ENCODE data around the gene ABHD14A. TPM values are rescaled to one million over a fixed set of nuclear protein-coding genes. Genes with fewer than 3 reads are reported as not detected.
A peak's percentile ranks its signal among the peaks of the same experiment; 100 is the strongest.

The ABHD14A gene
- total and polyA plus RNA-seq, 2 of the 13 experiments (the other 11 are each of a cell fraction or from before 2014, with no cell fraction given): 29.5 to 46.9 TPM

GRCh38 chr3:51987568-51987967 lies 12.7 kb downstream of the ABHD14A start:
- Histone ChIP-seq H2AFZ (ENCODE audit: low read length) (no peak overlapping the region), H4K20me1 (ENCODE audit: insufficient read depth, low read length) (no peaks in the 10 kb centered on the region; the same call in 1 of the 2 replicates), H3K79me2 (ENCODE audit: insufficient read depth, low read length) (peaks cover 16% of the 10 kb centered on the region), H3K27me3 (ENCODE audit: control insufficient read depth in 1 of 2, insufficient read depth in 2 of 2, low read length in 2 of 2) (no peaks in the 10 kb centered on the region), H3K9ac (ENCODE audit: insufficient read depth, low read depth, low read length) (no peak overlapping the region), H3K36me3 (replicated peaks in 1 of 2; ENCODE audit: control insufficient read depth in 1 of 2, insufficient read depth in 2 of 2, low read length in 2 of 2) (peaks cover 0 to 1% of the 10 kb centered on the region in 2 experiments; a peak in 2 of 5 replicates), H3K27ac (ENCODE audit: extremely low read length, insufficient read depth, low read length) (no peak overlapping the region), H3K4me2 (ENCODE audit: low read depth, low read length) (no peak overlapping the region), H3K4me1 (ENCODE audit: insufficient read depth, low read length) (peaks cover 49% of the 10 kb centered on the region), H3K4me3 (replicated peaks in 1 of 3; ENCODE audit: insufficient read depth in 1 of 3, low read depth in 2 of 3, low read length in 3 of 3) (no peak overlapping the region), H3K9me3 (ENCODE audit: low read length) (no peaks in the 10 kb centered on the region)
- in situ Hi-C loops (cut with HindIII; ENCODE audit: extremely low pct_ligation_motif_present, low pct_unique_long_range_greater_than_20kb) (no loop called here), intact Hi-C loops (cut with micrococcal nuclease; ENCODE audit: unreplicated experiment) (no loop called here)
- BruUV-seq (replicated peaks): no TSS peak
- ChIA-PET POLR2A (interaction anchor here (2.0 to 2.1 kb wide), 2 partner anchors 8 to 46 kb away, joined by 6 to 18 read pairs; partner anchors contain the start of genes PARP3, RPL29 and RRP9), CTCF (ENCODE audit: low intra/inter-chr PET ratio, low total read pairs) (no interaction called here)
- WGBS (ENCODE audit: low lambda C conversion rate): 99% methylated on average over 6 of the region's 7 CpGs
- ATAC-seq (no peak), FAIRE-seq (no peak), DNase-seq (ENCODE audit: low spot score) (no peak)
- TF ChIP-seq KLF15 (CRISPR knock-in tag; IDR thresholded peaks at IDR 0.05; ENCODE audit: borderline replicate concordance) (no peak), ZFP37 (CRISPR knock-in tag; IDR thresholded peaks at IDR 0.05; ENCODE audit: borderline replicate concordance) (no peak), SRSF1 (optimal IDR thresholded peaks at IDR 0.05; ENCODE audit: low read depth, low read length) (no peak)

GRCh38 chr3:51988286-51989146 lies 13.7 kb downstream of the ABHD14A start:
- Histone ChIP-seq H3K9me3 (ENCODE audit: low read length) (no peaks in the 10 kb centered on the region), H3K4me3 (replicated peaks in 1 of 3; ENCODE audit: insufficient read depth in 1 of 3, low read depth in 2 of 3, low read length in 3 of 3) (no peak overlapping the region), H4K20me1 (ENCODE audit: insufficient read depth, low read length) (no peaks in the 10 kb centered on the region; the same call in 1 of the 2 replicates), H3K36me3 (replicated peaks in 1 of 2; ENCODE audit: control insufficient read depth in 1 of 2, insufficient read depth in 2 of 2, low read length in 2 of 2) (peaks cover 3 to 6% of the 10 kb centered on the region in 2 experiments; a peak in 3 of 5 replicates), H3K79me2 (ENCODE audit: insufficient read depth, low read length) (peaks cover 18% of the 10 kb centered on the region), H3K27me3 (ENCODE audit: control insufficient read depth in 1 of 2, insufficient read depth in 2 of 2, low read length in 2 of 2) (no peaks in the 10 kb centered on the region), H3K9ac (ENCODE audit: insufficient read depth, low read depth, low read length) (no peak overlapping the region), H3K4me1 (ENCODE audit: insufficient read depth, low read length) (peaks cover 58% of the 10 kb centered on the region), H2AFZ (ENCODE audit: low read length) (no peak overlapping the region), H3K4me2 (ENCODE audit: low read depth, low read length) (no peak overlapping the region), H3K27ac (ENCODE audit: extremely low read length, insufficient read depth, low read length) (no peak overlapping the region)
- CTCF ChIA-PET (ENCODE audit: low intra/inter-chr PET ratio, low total read pairs): no interaction called here
- WGBS (ENCODE audit: low lambda C conversion rate): 97% methylated on average over 14 of the region's 15 CpGs
- ATAC-seq: peak; percentile 4
- intact Hi-C loops (cut with micrococcal nuclease; ENCODE audit: unreplicated experiment): no loop called here
- no peak for FAIRE-seq
- in situ Hi-C loops (cut with HindIII; ENCODE audit: extremely low pct_ligation_motif_present, low pct_unique_long_range_greater_than_20kb): no loop called here
- no TSS peak for BruUV-seq (replicated peaks)
- no peak for DNase-seq (ENCODE audit: low spot score)
- POLR2A ChIA-PET: no interaction called here
- TF ChIP-seq HIC2 (CRISPR knock-in tag; IDR thresholded peaks at IDR 0.05; ENCODE audit: low read depth) (no peak), JUNB (CRISPR knock-in tag; IDR thresholded peaks at IDR 0.05; ENCODE audit: borderline replicate concordance) (no peak), KDM3A (CRISPR knock-in tag; IDR thresholded peaks at IDR 0.05; ENCODE audit: low read depth) (no peak), ZNF331 (CRISPR knock-in tag; IDR thresholded peaks at IDR 0.05) (no peak), ZSCAN25 (CRISPR knock-in tag; IDR thresholded peaks at IDR 0.05) (0 out of 2 replicates have a peak, but pooled peaks have one; percentile 26), GFI1 (CRISPR knock-in tag; IDR thresholded peaks at IDR 0.05; ENCODE audit: borderline replicate concordance) (no peak), ZNF558 (CRISPR knock-in tag; IDR thresholded peaks at IDR 0.05; ENCODE audit: borderline replicate concordance) (no peak)
- TF ChIP-seq, protein P1, sequence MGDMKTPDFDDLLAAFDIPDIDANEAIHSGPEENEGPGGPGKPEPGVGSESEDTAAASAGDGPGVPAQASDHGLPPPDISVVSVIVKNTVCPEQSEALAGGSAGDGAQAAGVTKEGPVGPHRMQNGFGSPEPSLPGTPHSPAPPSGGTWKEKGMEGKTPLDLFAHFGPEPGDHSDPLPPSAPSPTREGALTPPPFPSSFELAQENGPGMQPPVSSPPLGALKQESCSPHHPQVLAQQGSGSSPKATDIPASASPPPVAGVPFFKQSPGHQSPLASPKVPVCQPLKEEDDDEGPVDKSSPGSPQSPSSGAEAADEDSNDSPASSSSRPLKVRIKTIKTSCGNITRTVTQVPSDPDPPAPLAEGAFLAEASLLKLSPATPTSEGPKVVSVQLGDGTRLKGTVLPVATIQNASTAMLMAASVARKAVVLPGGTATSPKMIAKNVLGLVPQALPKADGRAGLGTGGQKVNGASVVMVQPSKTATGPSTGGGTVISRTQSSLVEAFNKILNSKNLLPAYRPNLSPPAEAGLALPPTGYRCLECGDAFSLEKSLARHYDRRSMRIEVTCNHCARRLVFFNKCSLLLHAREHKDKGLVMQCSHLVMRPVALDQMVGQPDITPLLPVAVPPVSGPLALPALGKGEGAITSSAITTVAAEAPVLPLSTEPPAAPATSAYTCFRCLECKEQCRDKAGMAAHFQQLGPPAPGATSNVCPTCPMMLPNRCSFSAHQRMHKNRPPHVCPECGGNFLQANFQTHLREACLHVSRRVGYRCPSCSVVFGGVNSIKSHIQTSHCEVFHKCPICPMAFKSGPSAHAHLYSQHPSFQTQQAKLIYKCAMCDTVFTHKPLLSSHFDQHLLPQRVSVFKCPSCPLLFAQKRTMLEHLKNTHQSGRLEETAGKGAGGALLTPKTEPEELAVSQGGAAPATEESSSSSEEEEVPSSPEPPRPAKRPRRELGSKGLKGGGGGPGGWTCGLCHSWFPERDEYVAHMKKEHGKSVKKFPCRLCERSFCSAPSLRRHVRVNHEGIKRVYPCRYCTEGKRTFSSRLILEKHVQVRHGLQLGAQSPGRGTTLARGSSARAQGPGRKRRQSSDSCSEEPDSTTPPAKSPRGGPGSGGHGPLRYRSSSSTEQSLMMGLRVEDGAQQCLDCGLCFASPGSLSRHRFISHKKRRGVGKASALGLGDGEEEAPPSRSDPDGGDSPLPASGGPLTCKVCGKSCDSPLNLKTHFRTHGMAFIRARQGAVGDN (CRISPR knock-in tag; IDR thresholded peaks at IDR 0.05): peak; percentile 11; the same call in 1 of the 2 replicates

Measured in HepG2 (cell line).